ENCODE results near the gene WFIKKN1. TPM values are rescaled to one million over a fixed set of nuclear protein-coding genes. Genes with fewer than 3 reads are reported as not detected.
A peak's percentile ranks its signal among the peaks of the same experiment; 100 is the strongest.

Gene WFIKKN1
- polyA plus RNA-seq, 1 experiment, result not detected

- no peak for DNase-seq (ENCODE audit: low read depth, low spot score)
- Histone ChIP-seq H3K9me3 (ENCODE audit: control insufficient read depth, insufficient read depth, low read length) (peaks cover 16% of the 10 kb centered on the region; the same call in 1 of the 2 replicates), H3K4me3 (ENCODE audit: low read depth, low read length) (peak overlapping the region; percentile 70), H3K27ac (ENCODE audit: low read depth, low read length) (no peak overlapping the region), H3K27me3 (ENCODE audit: control insufficient read depth, insufficient read depth, low read length) (no peaks in the 10 kb centered on the region)
- ChIA-PET POLR2A (interaction anchor here (1.2 kb wide), 1 partner anchor 45 kb away, joined by 3 read pairs; no protein-coding TSS in a partner anchor), CTCF (interaction anchor here (0.6 kb wide), 1 partner anchor 833 kb away, joined by 6 read pairs; no protein-coding TSS in a partner anchor)
- TF ChIP-seq CTCF (IDR thresholded peaks at IDR 0.05; ENCODE audit: low read depth, low read length), result no peak
Observed at GRCh38 chr16:683396-684070, 52.7 kb downstream of the WFIKKN1 start.

Other genes starting within 250 kb of the WFIKKN1 start
- gene PGAP6, start 249.0 kb upstream of the WFIKKN1 start, polyA plus RNA-seq (2011; rRNA removed), result 40.8 and 68.0 TPM in 2 replicates
- gene NME4, start 233.8 kb upstream of the WFIKKN1 start, polyA plus RNA-seq (2011; rRNA removed), result 156 and 198 TPM in 2 replicates
- gene DECR2, start 229.1 kb upstream of the WFIKKN1 start, polyA plus RNA-seq (2011; rRNA removed), result 11.6 and 16.0 TPM in 2 replicates
- gene RAB11FIP3, start 205.3 kb upstream of the WFIKKN1 start, polyA plus RNA-seq (2011; rRNA removed), result 6.9 and 9.7 TPM in 2 replicates
- gene CAPN15, start 103.3 kb upstream of the WFIKKN1 start, polyA plus RNA-seq (2011; rRNA removed), result 7.5 and 8.6 TPM in 2 replicates
- not detected in 2 replicates for gene PRR35, start 70.6 kb upstream of the WFIKKN1 start, polyA plus RNA-seq (2011; rRNA removed)
- 0.45 and 0.88 TPM in 2 replicates for gene NHLRC4, start 64.0 kb upstream of the WFIKKN1 start, polyA plus RNA-seq (2011; rRNA removed)
- gene PIGQ, start 61.0 kb upstream of the WFIKKN1 start, polyA plus RNA-seq (2011; rRNA removed), result 12.1 and 17.6 TPM in 2 replicates
- 4.2 and 6.1 TPM in 2 replicates for gene RAB40C, start 40.9 kb upstream of the WFIKKN1 start, polyA plus RNA-seq (2011; rRNA removed)
- gene METTL26, start 5.3 kb downstream of the WFIKKN1 start, polyA plus RNA-seq (2011; rRNA removed), result 58.3 and 69.5 TPM in 2 replicates
- gene MCRIP2, start 10.8 kb downstream of the WFIKKN1 start, polyA plus RNA-seq (2011; rRNA removed), result 6.7 and 10.8 TPM in 2 replicates
- 2.1 and 2.5 TPM in 2 replicates for gene WDR90, start 18.4 kb downstream of the WFIKKN1 start, polyA plus RNA-seq (2011; rRNA removed)
- 38.0 and 53.3 TPM in 2 replicates for gene RHOT2, start 37.1 kb downstream of the WFIKKN1 start, polyA plus RNA-seq (2011; rRNA removed)
- 1.5 and 1.7 TPM in 2 replicates for gene RHBDL1, start 44.7 kb downstream of the WFIKKN1 start, polyA plus RNA-seq (2011; rRNA removed)
- 88.8 and 109 TPM in 2 replicates for gene STUB1, start 49.4 kb downstream of the WFIKKN1 start, polyA plus RNA-seq (2011; rRNA removed)
- gene JMJD8, start 53.3 kb downstream of the WFIKKN1 start, polyA plus RNA-seq (2011; rRNA removed), result 33.1 and 51.4 TPM in 2 replicates
- gene WDR24, start 59.4 kb downstream of the WFIKKN1 start, polyA plus RNA-seq (2011; rRNA removed), result 2.0 and 3.6 TPM in 2 replicates
- 0.11 and 0.22 TPM in 2 replicates for gene FBXL16, start 74.8 kb downstream of the WFIKKN1 start, polyA plus RNA-seq (2011; rRNA removed)
- 20.0 and 23.9 TPM in 2 replicates for gene METRN, start 84.1 kb downstream of the WFIKKN1 start, polyA plus RNA-seq (2011; rRNA removed)
- gene ANTKMT, start 90.2 kb downstream of the WFIKKN1 start, polyA plus RNA-seq (2011; rRNA removed), result 5.3 and 6.7 TPM in 2 replicates
- 1.1 and 1.5 TPM in 2 replicates for gene CCDC78, start 95.5 kb downstream of the WFIKKN1 start, polyA plus RNA-seq (2011; rRNA removed)
- gene HAGHL, start 96.1 kb downstream of the WFIKKN1 start, polyA plus RNA-seq (2011; rRNA removed), result 4.2 and 5.5 TPM in 2 replicates
- gene CIAO3, start 110.0 kb downstream of the WFIKKN1 start, polyA plus RNA-seq (2011; rRNA removed), result 14.4 and 17.6 TPM in 2 replicates
- gene MSLN, start 129.7 kb downstream of the WFIKKN1 start, polyA plus RNA-seq (2011; rRNA removed), result 0.11 and 0.17 TPM in 2 replicates
- 9.2 and 13.5 TPM in 2 replicates for gene RPUSD1, start 157.4 kb downstream of the WFIKKN1 start, polyA plus RNA-seq (2011; rRNA removed)
- 1.1 and 2.1 TPM in 2 replicates for gene CHTF18, start 157.6 kb downstream of the WFIKKN1 start, polyA plus RNA-seq (2011; rRNA removed)
- not detected in 2 replicates for gene GNG13, start 169.7 kb downstream of the WFIKKN1 start, polyA plus RNA-seq (2011; rRNA removed)